Stimulated activated naive CD8-positive, alpha-beta T cell treated with anti-CD3 and anti-CD28 coated beads, Interleukin-15, Interleukin-2, amounts not matched to agents 100 U/mL and 50 U/mL, for 24 hours (primary cell): ENCODE data around the gene MSI2.

Source experiments
- ATAC-seq: fragments of 150-1000 bp; cut with Tn5 transposase; one replicate; pipeline ENCODE4 v1.10.0; 2021
- DNase-seq: peaks from one replicate; pipeline ENCODE4 v3.0.0; 2021

MSI2 gene

DNA sequence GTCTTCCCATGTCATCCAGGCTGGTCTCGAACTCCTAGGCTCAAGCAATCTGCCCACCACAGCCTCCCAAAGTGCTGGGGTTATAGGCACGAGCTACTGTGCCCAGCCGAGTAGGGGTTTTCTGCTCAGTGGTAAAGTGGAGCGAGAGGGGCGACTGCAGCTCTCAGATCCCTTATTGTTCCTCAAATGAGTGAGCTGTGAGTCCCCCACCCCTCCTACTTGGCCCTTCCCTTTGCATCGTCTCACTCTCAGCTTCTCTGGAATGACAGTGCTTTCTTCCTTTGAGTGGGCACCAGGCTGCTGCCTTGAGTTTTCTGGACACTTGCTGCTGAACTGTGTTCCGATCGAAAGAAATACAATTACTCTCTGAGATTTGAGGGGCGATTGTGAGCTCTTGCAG is 63.5 kb downstream of the MSI2 start:
- no peak for ATAC-seq
- DNase-seq, result no peak

DNA sequence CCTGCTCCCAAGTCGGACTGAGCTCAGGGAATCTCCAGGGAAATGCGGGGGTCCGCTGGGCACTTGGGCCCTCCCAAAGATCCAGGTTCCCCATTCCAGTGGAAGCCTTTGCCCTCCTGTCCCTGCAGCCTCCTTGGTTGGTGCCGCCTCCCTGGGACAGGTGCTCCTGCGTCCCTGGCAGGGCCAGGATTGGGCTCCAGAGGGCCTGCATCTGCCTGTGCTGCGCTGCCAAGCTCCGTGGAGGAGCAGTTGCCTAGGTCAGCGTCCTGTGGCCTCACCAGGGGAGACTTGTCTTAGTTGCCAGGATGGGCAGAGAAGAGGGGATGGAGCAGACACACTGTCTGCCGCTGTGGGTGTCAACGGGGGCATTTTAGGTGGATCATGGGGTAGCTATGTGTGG is 67.1 kb downstream of the MSI2 start:
- DNase-seq (no peak), ATAC-seq (no peak)

DNA sequence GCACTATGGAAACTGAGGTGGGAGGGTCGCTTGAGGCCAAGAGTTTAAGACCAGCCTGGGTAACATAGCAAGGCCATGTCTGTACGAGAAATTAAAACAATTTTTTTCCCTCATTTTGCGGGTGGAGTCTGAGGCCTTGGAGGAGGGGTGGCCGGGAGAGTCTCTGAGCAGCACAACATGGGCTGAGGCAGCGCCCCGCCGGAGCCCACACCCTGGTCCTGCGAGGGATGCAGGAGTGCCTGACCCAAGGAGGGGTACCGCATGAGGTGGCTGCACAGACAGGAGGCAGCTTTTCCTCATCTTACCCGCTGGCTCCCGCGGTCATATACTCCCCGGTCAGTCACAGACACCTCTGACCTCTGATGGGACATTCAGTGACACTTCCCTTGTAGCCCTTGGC is 67.7 kb downstream of the MSI2 start:
- no peak for DNase-seq
- no peak for ATAC-seq

DNA sequence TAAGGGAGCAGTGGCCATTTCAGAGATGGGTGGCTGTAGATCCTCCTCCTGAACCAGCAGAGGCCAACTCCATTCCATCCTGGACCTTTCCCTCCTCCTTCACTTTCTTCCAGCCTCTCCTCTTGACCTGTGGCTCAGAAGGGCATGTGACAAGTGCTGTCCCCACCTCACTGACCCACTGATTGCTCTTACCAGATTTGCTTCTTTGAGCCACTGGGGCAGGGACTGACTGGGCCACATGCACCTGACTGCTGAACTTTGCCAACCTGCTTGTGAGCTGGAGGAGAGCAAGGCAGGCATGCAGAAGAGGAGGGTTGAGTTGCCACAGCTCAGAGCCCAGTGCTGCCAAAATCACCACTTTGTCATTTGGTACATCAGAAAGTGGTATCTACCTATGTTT is 68.3 kb downstream of the MSI2 start:
- DNase-seq (no peak), ATAC-seq (no peak)

DNA sequence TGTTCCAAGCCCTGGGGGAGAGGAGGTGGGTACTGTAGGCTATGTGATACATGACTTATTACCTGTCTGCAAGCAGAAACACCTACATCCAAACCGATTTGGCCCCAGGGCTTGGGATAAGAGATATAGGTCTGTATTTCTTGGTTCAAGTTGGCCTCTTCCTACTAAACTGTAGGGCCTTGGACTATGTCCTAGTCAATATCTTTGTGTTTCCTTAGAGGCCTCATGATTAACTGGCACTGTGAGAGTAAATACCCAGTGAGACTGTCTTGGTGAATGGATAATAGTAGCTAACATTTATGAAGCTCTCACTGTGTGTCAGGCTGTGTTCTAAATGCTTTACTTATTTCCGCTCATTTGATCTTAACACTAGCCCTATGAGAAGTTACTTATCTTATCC is 70.0 kb downstream of the MSI2 start:
- DNase-seq, result no peak
- ATAC-seq, result no peak

DNA sequence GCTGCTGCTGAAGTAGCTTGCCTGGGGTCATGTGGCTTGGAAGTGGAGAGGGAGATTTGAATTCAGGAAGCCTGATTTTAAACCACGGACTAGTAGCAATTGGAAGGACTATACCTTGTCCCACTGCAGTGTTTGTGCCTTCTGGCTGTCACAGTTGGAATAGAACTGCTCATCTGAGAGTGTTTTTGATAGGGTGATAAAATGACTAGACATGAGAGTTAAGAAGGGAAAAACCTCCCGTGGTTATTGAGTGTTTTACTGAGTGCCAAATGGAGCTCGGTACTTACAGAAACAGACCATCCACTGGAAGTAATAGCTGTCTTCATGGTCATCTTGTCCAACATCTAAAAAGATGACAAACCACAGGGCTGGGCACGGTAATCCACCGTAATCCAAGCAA is 70.4 kb downstream of the MSI2 start:
- DNase-seq, result no peak
- ATAC-seq, result no peak

DNA sequence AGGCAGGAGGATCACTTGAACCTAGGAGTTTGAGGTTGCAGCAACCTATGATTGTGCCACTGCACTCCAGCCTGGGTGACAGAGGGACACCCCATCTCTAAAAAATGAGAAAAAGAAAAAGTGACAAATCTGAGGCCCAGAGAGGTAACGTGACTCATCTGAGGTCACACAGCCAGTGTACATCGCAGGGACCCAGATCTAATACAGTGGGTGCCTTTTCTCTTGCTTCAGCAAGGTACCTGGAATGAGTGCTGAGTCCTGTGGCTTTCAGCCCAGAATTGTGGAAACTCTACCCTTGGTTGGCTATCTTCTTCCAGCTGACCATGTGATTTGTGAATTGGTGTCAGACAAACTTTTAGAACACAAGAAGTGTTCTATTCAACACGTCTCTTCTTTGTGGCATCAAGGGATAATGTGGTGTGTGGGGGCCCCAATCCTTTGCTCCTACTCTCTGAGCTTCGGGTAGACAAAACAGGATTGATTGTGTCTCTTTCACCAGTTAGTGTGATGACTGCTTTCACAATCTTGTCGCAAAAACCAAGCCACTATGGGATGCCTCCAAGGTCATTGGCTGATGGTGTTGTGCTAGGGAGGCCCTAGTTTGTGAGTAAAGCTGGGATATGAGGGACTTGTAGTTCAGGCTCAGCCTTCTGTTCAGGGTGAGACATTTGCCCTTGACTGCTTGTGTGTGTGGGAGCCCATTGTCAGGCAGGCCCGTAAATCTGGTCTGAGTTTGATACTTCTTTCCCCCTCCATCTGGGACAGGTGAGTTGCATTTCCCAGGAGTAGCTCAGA is 71.0 kb downstream of the MSI2 start:
- ATAC-seq, result peak; percentile 87
- DNase-seq, result peak; percentile 8

DNA sequence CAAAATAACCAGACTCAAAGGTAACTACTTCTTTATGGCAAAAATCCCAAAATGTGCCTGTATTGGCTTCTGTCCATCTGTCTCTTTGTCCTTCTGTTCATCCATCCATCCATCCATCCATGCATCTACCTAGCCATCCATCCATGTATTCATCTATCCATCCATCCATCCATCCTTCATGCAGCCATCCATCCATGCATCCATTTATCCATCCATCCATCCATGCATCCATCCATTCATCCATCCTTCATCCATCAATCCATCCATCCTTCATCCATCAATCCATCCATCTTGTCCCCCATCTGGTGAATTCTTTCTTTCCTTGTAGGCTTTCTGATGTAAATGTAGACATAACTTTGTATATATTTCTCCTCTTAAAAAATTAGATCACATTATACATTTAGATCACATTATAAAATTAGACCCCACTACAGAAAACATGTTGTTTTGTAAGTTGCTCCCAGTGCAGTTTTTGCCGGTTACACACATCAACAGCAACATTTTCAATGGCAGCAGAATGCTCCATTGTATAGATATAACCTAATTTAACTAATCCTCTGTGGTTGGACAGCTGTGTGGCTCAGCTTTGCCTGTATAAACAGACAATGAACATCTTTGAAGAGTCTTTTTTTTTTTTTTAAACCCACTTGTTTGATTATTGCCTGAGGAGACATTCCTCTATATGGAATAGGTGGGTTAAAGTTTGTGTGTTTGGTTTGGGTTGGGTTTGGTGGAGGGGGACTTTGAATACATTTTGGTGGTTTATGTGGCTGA is 72.0 kb downstream of the MSI2 start:
- ATAC-seq (no peak), DNase-seq (no peak)

DNA sequence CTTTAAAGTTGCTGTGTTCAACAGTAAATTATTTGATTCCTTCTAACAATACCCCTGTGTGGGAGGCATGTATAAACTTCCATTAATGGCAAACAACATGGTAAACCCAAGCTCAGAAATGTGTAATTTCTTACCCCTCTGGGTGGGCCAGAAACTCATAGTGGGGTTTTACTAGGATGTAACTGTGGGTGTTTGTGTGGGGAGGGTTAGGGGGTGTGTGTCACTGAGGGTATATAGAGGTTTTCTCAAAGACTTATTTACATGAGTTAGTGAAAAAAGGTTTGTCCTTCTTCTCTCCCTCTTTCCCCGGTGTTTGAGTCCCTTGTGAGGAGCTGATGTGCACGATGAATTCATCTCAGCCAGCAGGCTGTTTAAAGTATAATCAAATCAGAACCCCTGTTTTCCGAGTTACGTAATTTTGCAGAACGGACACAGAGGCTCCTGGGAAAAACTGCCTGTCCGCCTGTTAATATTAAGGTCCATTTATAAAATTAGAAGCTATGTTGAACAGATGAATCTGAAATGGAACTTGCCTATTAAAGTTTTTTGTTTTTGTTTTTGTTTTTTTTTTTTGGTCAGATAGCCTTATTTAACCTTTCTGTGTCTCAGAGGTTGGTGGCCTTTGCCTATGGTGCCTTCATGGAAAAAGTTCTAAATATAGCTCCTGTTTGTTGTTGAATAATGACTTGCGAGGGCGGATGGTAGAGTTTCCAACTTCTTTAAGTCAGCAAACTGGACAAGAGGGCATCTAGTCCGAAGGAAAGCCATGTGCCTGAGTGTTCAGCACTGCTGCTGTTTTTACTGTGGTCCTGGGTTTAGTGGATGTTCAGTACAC is 73.3 kb downstream of the MSI2 start:
- ATAC-seq (no peak), DNase-seq (no peak)

DNA sequence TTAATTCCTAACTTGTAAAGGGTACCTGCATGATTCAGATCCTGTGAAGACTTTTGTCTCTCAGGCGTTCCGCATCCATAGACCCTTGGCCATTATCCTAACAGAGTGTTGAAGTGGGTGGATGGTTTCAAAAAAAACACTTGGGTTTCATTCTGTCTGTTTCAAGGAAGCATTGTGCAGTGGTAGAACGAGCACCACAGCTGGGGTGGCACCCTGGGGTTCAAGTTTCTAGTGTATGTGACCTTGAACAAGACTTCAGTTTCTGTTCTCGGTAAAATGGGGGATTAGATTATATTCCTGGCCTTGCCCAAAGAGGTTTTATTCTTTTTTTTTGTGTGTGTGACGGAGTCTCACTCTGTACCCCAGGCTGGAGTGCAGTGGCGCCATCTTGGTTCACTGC is 74.3 kb downstream of the MSI2 start:
- no peak for ATAC-seq

DNA sequence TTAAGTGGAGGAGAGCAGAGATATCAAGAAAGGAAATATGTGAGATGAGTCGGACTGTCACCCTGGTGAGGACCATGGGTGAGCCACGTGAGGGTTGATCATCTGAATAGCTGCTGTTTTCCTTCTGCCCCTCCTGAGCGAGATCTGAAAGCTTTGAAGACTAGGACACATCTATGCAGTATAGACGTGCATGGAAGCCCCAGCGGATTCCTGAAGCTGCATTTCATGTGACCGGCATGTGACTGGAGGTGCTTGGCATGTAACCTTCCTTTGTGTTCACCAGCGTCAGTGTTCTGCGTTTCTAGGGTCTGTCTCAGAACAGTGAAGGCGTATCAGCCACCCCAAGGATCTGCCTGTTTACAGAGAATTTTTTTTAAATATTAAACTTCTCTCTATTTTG is 75.1 kb downstream of the MSI2 start:
- DNase-seq (no peak), ATAC-seq (no peak)

More for the DNA sequence above, 74.3 kb downstream of the MSI2 start:
- DNase-seq, result no peak

DNA sequence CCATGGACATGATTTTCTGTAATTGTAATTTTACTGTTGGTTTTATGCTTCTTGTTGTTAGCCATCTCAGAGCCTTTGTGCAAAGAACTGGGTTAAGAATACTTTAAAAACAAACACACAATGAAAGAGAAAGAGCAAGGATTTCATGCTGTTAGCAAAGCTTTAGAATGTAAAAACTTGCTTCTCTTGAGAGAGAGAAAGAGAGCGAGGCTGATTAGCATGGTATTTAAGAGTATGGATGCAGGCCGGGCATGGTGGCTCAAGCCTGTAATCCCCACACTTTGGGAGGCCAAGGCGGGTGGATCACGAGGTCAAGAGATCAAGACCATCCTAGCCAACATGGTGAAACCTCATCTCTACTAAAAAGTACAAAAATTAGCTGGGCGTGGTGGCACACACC is 76.2 kb downstream of the MSI2 start:
- ATAC-seq (no peak), DNase-seq (no peak)

DNA sequence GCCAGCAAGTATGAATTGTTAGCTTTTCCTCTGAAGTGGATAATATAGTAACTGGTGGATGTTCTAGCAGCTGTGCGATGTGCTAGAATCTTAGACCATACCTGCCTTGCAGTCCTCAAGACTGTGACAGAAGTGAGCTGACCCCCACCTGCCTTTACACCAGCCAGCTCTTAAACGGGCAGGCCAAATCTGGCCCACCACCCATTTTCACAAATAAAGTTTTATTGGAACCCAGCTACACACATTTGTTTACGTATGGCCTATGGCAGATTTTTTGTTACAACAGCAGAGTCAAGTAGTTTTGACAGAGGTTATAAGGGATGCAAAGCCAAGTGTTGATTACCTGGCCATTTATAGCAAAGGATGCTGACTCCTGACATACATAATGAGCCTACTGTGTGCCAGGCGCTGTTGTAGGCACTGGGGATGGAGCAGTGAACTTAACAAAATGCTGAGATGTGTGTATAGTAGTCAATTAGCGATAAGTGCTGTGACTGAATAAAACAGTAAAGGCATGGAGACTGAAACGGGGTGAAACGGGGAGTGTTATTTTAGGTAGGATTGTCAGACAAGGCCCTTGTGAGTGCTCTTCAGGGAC is 79.0 kb downstream of the MSI2 start:
- ATAC-seq, result no peak
- DNase-seq, result no peak

DNA sequence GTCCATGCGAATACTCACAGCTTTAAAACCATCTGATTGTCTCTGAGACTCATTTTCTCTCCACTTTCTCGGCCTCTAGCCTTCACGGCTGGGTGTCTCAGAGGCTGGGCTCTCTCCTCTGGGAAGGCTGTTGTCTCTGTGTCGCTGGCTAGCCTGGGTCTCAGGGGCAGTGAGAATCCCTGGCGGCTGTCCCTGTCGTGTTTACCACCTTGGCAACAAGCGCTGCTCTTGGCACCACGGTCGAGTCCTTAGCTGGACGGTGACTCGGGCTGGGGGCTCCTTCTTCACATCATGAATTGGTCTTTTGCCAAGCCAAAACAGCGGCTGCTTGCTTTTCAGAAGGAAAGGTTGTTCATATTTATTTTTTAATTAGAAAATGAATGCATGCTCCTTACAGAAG is 81.1 kb downstream of the MSI2 start:
- DNase-seq, result no peak
- ATAC-seq, result no peak

DNA sequence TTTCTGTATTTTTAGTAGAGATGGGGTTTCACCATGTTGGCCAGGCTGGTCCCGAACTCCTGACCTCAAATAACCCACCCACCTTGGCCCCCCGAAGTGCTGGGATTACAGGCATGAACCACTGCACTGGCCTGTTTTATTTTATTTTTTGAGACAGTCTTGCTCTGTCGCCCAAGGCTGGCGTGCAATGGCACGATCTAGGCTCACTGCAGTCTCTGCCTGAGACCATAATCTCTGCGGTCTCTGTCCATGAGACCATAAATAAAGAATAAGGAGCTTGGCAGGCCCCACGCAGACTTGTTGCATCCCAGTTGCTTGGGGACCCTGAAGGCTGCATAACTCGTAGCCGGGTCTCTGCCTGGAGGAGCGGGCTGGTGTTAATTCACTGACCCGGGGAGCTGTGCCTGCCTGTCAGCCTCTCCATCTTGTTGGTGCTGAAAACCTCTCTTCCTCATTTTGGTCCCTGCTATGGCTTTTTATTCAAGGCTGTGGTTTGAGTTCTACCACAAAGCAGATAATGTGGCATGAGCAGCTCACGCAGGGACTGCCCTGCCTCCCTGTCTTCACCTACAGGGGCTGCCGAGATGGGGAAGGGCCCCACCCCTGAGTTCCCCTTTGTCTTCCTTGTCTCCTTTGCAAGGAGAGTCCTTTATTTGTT is 82.1 kb downstream of the MSI2 start:
- DNase-seq, result peak; percentile 13

DNA sequence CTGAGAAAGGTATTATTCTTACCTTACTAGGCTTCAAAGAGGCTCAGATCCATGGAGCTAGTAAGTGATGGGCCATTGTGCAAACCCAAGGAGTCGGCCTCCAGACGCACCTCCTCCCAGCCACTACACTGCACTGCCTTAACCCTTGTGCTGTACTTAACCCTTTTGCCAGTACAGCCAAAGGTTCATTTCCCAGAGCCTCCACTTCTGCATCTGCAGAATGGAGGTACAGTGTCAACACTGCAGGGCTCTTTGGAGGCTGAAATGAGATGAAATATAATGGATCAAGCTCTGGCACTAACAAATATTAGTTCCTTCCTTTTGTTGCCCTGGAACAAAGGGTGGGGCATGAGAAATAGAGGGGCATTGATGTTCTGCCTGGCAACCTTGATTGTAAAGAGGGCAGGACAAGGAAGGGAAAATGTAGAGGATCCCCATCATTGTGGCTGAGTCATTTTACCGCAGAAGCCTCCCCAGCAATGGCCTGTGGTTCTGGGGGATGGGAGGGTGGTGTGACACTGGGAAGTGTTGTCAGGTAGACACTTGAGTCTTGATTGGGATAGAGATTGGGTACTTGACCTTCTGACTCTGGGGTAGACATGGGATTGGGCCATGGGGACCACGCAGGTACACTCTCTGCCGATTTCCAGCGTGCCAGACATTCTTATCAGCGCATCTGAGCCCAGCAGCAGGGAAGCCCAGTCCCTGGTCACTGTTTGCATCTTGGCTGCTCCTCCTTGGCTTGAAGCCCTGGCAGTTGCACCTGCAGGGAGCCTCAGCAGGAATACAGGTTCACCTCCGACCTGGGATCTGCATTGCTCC is 84.0 kb downstream of the MSI2 start:
- DNase-seq (no peak), ATAC-seq (no peak)

More for the DNA sequence above, 82.1 kb downstream of the MSI2 start:
- peak; percentile 74 for ATAC-seq

DNA sequence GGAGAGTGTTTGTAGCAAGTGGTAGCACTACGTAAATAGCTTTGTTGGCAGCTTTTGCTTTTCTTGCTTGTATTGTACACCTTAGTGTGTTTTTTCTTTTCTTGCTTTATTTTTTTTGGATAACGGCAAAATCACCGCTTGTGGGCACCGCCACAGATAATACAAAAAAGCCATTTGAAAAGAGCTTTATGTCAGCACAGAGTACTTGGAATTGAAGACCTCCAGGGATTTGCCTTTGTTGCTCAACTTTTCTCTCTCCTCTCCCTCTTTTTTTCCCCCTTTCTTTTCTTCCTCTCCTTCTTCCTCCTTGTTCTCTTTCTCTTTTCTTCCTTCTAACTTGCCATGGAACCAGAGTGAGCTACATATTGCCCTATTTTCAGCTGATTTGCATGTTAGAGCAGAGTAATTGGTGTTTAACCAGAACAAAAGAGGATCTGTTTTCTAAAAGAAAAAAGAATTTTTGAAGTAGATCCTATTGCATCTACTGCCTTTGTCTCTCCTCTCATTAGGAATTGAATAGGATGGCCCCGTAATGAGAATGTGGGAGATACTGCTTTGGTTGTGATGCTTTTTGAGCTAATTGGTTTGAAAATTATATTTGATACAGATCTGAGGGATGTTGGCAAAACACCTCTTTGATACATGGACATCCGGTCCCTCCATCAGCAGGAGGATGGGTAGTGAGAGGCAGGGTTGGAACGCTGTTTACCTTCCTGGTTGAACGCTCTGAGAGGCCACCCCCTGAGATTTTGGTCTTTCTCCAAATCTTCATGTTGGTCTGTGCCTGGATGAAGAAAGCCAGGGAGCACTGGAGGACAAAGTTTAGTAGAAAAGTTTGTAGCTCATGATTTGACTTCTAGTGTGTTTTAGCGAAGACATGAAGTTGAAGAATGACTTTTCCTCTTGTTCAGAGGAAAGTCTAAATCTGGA is 85.6 kb downstream of the MSI2 start:
- ATAC-seq (no peak), DNase-seq (no peak)

DNA sequence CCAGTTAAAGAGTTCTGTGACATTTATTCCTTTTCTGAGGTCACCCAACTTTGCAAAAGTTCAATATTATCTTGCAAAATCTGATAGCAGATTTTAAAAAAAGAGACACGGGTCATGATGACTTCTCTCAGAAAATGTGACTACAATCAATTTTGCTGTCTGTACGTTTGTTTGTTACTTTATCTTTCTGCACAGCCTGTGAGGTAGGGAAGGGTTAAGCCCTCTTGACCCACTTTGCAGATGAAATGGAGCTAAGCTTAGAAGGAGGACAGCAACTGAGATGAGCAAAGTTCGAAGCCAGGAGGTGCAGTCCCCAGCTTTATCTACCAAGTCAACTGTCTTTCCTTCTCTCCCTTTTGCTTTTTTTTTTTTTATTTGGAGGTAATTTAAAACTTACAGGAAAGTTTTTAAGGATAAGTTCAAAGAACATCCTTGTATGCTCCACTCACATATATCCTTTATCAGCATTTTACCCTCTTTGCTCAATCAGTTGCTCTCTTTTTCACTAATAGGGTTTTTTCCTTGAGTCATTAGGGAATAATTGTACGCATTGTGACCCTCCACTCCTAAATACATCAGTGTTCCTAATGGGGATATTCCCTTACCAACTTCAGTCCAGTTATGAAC is 86.8 kb downstream of the MSI2 start:
- no peak for DNase-seq
- ATAC-seq, result no peak

DNA sequence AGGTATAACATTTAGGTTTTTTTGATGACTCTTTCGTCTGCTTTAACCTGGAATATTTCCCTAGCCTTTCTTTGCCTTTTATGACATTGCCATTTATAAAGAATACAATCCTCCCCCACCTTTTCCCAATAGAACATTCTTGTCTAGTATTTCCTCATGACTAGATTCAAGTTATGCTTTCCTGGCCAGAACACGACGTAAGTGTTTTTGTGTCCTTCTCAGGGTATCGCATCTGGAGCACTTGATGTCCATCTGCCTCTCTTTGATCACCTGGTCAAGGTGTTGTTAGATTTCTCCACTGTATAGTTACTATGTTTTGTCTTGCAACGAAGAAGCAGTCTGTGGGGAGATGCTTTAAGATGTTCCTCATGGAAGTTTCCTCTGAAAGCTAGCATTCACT is 87.4 kb downstream of the MSI2 start:
- ATAC-seq (no peak), DNase-seq (no peak)
